UCSD-AML1 (cell line): ENCODE results near the gene ACOT6.
"Not testable (repeated sequence)": the region's sequence is repeated elsewhere in the genome, so short reads cannot be mapped to it uniquely, and the experiment has no call there.

Source experiments
- DNase-seq: peaks from one replicate; lab custom pipeline; 2025; ENCODE audit not compliant: unreplicated experiment; lab: John Stamatoyannopoulos, UW

Gene ACOT6

DNA sequence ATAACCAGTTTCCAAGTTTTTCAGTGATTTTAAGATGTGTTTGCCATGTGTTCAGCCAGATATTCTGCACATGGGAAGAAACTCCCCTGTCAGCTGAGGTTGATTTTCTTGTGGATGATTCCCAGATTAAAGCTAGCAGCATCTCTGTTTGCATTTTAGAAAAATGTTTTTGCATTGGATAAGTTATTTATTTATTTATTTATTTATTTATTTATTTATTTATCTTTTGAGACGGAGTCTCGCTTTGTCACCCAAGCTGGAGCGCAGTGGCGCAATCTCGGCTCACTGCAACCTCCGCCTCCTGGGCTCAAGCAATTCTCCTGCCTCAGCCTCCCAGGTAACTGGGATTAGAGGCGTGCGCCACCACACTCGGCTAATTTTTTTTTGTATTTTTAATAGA is 17.8 kb upstream of the ACOT6 start:
- DNase-seq = no peak

DNA sequence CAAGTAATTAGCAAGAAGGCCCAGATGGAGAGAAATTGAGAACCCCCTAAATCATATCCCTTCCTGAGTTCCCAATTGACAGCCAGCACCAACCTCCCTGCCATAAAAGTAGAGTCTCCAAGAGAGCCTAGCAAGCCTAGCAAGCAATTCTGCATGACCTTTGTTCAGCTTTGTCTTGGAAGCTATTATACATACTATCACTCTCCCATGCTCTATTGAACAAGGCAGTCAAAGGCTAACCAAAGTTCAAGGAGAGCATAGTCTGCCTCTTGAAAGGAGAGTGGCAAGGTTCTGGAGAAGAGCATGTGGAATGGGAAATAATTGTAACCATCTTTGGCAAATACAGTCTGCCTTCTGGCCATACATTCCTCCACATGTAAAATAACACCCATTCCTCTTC is 12.8 kb upstream of the ACOT6 start:
- no peak for DNase-seq

DNA sequence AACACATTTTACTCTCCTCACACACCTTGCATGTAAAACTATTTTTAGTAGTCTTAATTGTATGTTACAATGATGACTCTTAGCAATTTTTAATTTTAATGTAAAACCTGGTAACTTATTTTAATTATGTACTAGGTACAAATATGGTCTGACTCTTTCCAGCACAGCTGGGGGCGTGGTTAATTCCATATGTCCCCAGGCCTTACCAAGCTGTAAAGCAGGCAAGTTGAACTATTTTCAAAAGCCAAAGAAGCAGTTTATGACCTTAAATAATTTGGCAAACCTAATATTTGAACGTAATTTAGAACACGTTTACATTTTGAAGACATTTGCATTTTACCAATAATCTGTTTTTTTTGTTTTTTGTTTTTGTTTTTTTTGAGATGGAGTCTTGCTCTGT is 9.3 kb upstream of the ACOT6 start:
- no peak for DNase-seq

DNA sequence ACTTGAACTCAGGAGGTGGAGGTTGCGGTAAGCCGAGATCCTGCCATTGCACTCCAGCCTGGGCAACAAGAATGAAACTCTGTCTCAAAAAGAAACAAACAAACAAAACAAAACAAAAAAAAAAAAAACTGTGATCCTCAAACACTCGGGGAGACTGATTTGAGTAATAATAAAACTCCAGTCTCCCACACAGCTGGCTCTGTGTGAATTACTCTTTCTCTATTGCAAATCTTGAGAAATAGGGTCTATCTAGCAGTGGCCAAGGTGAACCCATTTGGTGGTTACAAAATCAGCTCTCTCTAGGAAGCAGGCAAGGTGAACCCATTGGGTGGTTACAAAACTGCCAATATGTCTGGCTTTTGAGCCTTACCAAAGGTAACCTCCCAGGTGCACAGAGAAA is 6.0 kb upstream of the ACOT6 start:
- DNase-seq = no peak

DNA sequence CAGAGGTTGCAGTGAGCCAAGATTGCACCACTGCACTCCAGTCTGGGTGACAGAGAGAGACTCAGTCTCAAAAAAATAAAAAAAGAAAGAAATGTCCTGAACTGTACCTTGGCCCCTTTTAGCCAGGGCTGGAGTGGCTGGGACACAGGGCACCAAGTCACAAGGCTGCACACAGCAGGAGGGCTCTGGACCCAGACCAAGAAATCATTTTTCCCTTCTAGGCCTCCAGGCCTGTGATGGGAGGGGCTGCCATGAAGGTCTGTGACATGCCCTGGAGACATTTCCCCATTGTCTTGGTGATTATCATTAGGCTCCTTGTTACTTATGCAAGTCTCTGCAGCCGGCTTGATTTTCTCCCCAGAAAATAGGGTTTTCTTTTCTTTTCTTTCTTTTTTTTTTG is 5.1 kb upstream of the ACOT6 start:
- DNase-seq = no peak

DNA sequence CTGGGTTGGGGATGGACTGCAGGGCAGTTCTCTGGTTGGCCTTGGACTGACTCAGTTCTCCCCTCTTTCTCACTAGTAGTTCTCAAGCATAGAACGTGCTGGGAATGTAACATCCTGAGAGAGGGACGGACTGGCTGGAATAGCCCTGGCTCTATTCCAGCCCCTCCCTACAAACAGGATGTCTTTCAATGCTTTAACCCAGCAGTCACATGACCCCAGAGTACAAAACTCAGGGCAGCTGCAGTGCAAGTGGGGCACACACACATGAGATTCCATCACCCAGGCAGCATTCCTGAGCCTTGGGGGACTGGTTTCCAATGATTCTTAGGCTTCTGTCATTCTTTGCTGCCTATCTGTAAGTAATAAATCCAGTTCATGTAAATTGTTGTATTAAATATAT is 1.6 kb upstream of the ACOT6 start:
- DNase-seq = no peak

DNA sequence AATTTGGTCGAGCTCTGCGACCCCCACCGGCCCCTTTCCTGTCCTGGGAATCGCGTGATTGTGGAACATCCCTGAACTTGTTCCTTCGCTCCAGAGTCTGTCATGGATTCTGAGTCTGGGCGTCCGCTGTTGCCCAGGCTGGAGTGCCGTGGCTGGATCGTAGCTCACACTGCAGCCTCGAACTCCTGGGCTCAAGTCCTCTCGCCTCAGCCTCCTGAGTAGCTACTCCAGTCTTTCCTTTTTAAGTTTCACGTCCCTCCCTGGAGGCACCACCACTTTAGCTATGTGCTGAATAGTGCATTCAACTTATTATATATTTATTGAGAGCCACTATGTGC is 698 bp downstream of the ACOT6 start:
- no peak for DNase-seq

DNA sequence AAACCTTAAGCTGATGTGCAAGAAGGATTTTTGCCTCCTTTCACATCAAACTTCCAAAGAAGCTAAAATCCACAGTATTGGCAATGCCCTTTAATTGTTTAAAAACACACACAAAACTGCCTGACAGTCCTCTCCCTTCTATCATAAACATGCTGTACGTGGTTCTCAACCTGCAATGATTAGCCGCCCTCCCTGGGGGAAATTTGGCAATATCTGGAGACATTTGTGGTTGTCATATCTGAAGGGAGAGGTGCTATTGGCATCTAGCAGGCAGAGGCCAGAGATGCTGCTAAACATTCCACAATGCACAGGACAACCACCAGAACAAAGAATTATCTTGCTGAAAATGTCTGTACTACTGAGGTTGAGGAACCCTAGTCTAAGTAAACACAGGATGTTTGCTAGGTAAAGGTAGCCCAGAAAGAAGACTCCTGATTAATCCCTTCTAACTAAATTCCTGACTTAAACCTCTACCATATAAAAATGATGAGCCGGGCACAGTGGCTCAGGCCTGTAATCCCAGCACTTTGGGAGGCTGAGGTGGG is 1.2 kb downstream of the ACOT6 start:
- DNase-seq = no peak

DNA sequence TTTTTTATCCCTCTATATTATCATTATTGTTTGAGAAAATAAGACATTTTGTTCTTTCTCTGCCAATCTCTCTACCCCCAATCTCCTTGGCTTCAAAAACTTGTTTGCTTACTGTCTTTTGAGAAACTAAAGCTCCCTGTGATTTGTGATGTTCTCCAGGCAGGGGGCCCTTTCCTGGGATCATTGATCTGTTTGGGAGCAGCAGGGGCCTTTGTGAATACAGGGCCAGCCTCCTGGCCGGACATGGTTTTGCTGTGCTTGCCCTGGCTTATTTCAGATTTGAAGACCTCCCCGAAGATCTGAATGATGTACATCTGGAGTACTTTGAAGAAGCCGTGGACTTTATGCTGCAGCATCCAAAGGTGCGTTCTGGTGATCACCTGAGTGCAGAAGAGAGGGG is 4.5 kb downstream of the ACOT6 start:
- DNase-seq = no peak

DNA sequence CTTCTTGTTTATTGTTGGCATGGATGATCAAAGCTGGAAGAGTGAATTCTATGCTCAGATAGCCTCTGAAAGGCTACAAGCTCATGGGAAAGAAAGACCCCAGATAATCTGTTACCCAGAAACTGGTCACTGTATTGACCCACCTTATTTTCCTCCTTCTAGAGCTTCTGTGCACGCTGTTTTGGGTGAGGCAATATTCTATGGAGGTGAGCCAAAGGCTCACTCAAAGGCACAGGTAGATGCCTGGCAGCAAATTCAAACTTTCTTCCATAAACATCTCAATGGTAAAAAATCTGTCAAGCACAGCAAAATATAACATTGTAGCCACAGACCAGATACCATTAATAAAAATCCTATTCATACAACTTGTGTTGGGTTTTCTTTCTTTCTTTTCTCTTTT is 7.2 kb downstream of the ACOT6 start:
- no peak for DNase-seq

DNA sequence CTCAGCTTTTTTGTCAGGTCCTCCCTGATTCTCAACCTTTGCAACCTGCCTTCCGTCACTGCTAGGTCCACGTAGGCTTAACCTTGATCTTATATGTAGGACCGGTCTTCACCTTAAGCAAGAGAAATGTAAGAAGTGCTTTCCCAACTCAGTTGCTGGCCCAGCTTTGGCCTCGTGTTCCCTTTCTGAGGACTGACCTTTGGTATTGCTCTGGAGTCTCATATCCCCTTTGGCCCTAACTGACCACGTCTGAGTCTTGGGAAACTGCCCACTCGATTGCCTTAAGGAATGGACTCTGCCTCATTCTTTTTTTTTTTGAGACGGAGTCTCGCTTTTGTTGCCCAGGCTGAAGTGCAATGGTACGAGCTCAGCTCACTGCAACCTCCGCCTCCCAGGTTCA is 8.0 kb downstream of the ACOT6 start:
- no peak for DNase-seq

DNA sequence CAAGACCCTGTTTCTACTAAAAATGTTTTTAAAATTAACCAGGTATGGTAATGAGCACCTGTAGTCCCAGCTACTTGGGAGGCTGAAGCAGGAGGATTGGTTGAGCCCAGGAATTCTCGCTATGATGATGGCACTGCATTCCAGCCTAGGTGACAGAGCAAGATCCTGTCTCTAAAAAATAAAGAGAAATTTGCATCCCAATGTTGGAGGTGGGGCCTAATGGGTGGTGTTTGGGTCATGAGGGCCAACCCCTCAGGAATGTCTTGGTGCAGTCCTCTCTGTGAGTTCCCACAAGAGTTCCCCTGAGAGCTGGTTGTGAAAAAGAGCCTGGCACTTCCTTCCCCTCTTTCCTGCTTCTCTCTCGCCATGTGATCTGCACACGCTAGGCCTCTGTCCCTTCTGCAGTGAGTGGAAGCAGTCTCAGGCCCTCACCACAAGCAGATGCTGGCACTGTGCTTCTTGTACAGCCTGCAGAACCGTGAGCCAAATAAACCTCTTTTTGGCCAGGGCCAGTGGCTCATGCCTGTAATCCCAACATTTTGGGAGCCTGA is 11.3 kb downstream of the ACOT6 start:
- no peak for DNase-seq

DNA sequence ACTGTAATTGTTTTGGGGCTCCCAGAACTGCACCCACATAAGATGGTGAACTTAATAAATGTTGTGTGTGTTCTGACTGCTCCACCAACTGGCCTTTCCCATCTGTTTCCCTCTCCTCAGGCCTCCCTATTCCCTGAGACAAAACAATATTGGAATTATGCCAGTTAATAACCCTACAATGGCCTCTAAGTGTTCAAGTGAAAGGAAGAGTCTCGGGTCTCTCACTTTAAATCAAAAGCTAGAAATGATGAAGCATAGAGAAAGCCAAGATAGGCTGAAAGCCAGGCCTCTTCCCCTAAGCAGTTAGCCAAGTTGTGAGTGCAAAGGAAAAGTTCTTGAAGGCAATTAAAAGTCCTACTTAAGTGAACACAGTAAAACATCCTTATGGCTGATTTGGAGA is 13.4 kb downstream of the ACOT6 start:
- no peak for DNase-seq

DNA sequence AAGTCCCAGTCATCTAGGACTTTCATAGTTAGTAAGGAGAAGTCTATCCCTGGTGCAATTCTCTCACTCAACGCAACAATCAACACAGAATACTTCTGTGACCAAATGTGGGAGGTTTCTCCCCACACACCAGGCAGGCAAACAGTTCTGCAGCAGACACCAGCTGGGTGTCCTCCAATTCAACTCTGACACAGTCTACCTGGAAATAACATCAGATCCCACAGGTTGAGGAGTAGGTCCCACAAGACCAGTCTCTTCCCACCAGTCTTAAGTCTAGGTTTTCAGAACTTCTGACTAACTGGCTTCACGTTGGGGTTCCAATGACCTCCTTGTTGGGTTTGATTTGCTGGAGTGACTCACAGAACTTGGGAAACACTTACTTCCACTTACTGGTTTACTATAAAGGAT is 14.8 kb downstream of the ACOT6 start:
- no peak for DNase-seq

DNA sequence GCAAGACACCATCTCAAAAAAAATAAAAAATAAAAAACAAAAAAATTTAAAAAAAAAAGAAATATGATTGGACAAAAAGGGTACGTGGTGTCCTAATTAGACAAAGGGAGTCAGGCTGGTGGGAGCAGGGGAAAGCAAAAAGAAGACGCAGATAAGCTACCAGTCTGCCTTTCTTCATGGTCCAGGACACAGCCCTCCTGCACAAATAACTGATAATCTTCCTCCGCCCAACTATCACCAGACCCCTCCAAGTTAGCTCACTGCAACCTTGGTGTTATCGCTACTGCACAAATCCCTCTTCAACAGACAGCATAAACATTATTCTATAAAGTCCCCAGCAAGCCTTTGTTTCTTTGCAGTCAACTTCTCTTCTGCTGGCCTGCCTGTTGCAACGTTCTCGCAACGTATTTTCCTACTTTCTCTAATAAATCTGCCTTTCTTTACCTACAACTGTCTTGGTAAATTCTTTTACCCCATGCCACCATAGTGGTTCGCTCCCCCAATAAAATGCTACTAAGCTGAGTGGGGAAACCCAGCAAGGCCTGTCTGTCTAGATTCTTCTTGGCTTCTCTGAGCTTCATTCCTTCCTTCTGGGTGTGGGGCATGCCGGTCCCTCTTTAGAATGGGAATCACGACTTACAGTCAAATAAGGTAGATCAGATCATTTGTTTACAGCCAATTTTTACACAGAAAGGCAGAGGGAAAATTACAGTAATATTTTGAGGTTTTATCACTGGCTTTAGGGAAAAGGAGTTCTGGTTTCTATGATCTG is 17.9 kb downstream of the ACOT6 start:
- DNase-seq = no peak

DNA sequence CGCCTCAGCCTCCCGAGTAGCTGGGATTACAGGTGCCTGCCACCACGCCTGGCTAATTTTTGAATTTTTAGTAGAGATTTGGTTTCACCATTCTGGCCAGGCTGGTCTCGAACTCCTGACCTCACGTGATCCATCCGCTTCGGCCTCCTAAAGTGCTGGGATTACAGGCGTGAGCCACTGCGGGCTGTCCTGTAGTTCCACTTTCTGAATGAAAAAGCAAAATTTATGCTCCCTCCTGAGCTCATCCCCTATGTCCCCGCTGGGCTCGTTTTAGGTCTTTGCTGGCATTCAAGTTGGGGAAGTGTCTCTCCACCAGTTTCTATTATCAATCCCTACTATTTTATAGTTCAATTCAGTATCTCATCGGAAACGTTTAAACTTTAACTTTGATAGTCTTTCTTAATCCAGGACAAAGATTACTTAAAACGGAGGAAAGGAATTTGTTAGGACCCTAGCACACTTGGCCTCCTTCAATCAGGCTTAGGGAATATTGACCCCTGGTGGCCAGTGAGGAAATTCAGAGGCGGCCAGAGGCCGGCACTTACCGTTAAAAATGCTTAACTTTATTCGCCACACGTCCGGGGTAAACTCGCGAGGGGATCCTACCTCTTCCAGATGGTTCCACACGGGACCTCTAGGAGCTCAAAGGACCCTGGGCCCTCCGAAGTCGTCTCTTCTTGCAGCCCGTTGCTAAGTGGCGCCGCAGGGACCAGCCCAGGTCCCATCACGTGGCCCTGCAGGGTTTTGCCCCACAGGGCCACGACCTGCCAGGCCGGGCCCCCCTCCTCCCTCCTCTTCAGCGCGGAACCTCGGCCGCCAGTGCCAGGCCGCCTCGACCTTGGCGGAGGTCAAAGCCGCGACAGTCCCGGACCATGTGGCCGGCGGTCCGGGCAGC is 21.0 kb downstream of the ACOT6 start:
- DNase-seq = peak; percentile 58

DNA sequence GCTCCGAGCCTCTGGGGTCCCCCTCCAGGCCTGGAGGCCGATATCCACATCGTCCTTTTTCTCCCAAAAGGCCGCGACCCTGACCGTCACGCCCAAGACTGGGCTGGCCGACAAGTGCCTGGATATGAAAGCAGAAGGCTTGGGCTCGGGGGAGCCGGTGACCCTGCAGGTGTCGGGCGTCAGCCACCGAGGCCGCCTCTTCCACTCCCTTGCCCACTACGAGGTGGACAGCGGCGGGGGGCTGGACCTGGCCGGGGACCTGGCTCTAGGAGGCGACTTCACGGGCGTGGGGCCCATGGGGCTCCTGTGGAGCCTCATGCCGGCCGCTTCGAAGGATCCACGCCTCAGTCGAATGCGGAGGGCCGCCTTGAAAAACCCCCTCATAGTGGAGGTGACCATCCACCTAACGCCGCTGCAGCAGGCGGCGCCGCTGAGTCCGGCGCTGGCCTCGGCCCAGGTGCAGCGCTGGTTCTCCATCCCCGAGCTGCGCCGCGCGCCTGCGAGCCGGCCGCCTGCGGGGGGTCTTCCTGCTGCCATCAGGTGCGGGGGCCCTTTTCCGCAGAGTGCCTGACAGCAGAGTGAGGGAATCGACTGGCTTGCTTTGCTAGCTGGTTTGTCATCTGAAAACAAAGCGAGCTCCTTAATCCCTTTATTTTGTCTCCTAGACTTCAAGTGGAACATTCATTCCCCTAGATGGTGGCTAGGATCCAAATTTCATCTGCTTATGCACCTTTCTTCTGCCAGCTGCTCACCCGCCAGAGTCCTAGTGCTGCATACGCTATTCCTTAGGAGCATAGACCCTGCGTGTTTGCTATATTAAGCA is 21.9 kb downstream of the ACOT6 start:
- no peak for DNase-seq

DNA sequence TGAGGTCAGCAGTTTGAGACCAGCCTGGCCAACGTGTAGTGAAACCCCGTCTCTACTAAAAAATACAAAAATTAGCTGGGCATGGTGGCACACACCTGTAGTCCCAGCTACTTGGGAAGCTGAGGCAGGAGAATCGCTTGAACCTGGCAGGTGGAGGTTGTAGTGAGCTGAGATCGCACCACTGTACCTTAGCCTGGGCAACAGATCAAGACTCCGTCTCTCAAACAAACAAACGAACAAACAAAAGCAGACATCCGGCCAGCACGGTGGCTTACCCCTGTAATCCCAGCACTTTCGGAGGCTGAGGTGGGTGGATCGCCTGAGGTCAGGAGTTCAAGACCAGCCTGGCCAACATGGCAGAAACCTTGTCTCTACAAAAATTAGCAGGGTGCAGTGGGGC is 24.0 kb downstream of the ACOT6 start:
- DNase-seq = not testable (repeated sequence)

DNA sequence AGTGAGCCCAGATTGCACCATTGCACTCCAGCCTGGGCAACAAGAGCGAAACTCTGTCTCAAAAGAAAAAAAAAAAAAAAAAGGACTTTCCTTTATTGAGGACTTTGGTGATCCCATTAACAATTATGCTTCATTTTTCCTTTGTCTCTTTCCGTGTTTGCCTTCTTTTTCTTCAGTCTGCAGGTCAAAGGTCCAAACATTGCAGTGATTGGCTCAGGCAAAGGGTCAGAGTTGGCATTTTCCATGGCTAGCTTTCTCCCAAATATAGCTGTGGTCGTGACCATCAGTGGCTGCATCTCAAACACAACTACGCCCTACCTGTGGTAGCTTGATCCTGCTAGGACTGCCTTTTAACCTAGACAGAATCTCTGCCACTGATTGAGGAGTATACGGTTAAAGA is 25.5 kb downstream of the ACOT6 start:
- DNase-seq = no peak

DNA sequence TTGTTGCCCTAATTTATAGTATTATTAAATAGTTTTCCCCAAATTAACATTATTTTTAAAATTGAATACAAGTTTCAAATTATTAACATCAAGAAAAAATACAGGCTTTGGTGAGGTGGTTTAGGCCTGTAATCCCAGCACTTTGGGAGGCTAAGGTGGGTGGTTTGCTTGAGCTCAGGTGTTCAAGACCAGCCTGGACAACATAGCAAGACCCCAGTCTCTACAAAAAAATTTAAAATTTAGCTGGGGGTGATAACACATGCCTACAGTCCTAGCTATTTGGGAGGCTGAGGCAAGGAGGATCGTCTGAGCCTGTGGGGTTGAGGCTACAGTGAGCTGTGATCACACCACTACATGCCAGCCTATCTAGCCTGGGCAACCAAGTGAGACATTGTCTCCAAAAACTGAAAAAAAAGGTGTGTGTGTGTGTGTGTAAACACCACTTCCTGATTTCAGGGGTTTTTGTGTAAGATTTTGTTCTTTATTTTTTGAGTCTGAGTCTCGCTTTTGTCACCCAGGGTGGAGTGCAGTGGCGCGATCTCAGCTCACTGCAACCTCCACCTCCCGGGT is 28.6 kb downstream of the ACOT6 start:
- DNase-seq = no peak
